ENCODE data around the gene COL3A1.
A peak's percentile ranks its signal among the peaks of the same experiment; 100 is the strongest.

COL3A1 gene

GRCh38 chr2:188983427-188984064 lies 9.4 kb downstream of the COL3A1 start:
- DNase-seq (ENCODE audit: insufficient read length, low spot score) (no peak), FAIRE-seq (no peak)
- TF ChIP-seq, protein P1, sequence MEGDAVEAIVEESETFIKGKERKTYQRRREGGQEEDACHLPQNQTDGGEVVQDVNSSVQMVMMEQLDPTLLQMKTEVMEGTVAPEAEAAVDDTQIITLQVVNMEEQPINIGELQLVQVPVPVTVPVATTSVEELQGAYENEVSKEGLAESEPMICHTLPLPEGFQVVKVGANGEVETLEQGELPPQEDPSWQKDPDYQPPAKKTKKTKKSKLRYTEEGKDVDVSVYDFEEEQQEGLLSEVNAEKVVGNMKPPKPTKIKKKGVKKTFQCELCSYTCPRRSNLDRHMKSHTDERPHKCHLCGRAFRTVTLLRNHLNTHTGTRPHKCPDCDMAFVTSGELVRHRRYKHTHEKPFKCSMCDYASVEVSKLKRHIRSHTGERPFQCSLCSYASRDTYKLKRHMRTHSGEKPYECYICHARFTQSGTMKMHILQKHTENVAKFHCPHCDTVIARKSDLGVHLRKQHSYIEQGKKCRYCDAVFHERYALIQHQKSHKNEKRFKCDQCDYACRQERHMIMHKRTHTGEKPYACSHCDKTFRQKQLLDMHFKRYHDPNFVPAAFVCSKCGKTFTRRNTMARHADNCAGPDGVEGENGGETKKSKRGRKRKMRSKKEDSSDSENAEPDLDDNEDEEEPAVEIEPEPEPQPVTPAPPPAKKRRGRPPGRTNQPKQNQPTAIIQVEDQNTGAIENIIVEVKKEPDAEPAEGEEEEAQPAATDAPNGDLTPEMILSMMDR (IDR thresholded peaks at IDR 0.05; ENCODE audit: insufficient read depth, missing control alignments) = peak; percentile 30

- TF ChIP-seq, protein P1 (IDR thresholded peaks at IDR 0.05; ENCODE audit: insufficient read depth, missing control alignments) = peak; percentile 48
- DNase-seq (ENCODE audit: insufficient read length, low spot score) (no peak), FAIRE-seq (no peak)
These were observed 9.9 kb downstream of the COL3A1 start for GRCh38 chr2:188984065-188984491.

DNA sequence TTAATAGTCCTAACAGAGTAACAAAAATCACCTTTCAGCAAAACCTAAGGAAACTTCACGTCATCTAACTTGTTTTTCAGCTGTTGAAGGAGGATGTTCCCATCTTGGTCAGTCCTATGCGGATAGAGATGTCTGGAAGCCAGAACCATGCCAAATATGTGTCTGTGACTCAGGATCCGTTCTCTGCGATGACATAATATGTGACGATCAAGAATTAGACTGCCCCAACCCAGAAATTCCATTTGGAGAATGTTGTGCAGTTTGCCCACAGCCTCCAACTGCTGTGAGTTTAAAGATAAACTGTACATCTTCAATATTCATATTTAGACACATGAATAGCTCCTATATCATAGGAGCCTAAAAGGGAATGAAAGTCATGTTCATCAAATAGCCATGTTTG lies 10.5 kb downstream of the COL3A1 start:
- TF ChIP-seq, protein P1 (IDR thresholded peaks at IDR 0.05; ENCODE audit: insufficient read depth, missing control alignments) = no peak
- DNase-seq (ENCODE audit: insufficient read length, low spot score) = no peak
- FAIRE-seq = no peak

GRCh38 chr2:188986839-188987238 lies 12.7 kb downstream of the COL3A1 start:
- FAIRE-seq = no peak

DNA sequence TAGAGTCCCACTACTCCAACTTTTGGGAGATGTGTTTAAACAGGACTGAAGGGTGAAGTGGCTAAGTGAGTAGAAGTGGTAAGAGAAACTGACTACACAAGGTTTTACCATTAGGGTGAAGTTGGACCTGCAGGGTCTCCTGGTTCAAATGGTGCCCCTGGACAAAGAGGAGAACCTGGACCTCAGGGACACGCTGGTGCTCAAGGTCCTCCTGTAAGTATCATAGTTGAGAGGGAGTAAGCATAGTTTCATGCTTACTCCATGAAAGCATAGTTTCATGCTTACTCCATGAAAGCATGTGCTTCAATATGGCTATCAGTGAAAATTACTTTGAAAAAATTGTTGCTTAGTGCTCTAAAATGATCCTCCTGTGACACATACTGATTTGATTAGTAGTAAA lies 19.1 kb downstream of the COL3A1 start:
- DNase-seq (ENCODE audit: insufficient read length, low spot score) (no peak), FAIRE-seq (no peak)
- TF ChIP-seq, protein P1 (IDR thresholded peaks at IDR 0.05; ENCODE audit: insufficient read depth, missing control alignments) = no peak

More at GRCh38 chr2:188986839-188987238, 12.7 kb downstream of the COL3A1 start:
- TF ChIP-seq, protein P1 (IDR thresholded peaks at IDR 0.05; ENCODE audit: insufficient read depth, missing control alignments) = no peak
- DNase-seq (ENCODE audit: insufficient read length, low spot score) = no peak

- no peak for DNase-seq (ENCODE audit: insufficient read length, low spot score)
- FAIRE-seq = no peak
- TF ChIP-seq, protein P1 (IDR thresholded peaks at IDR 0.05; ENCODE audit: insufficient read depth, missing control alignments) = no peak
These were observed 23.1 kb downstream of the COL3A1 start for GRCh38 chr2:188997263-188997662.

DNA sequence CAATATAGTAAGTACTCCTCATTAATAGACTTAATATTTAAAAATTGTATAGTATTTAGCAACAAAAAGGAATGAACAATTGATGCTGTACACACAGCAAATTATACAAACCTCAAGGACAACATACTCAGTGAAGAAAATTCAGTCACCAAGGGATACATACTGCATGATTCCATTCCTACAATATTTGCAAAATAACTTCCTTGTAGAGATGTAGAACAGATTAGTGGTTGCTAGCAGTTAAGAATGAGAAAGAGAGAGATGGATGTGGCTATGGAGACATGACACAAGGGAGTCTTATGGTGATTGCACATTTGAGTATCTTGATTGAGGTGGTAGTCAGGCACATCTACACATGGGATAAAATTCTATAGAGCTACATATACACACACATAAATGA lies 26.0 kb downstream of the COL3A1 start:
- TF ChIP-seq, protein P1 (IDR thresholded peaks at IDR 0.05; ENCODE audit: insufficient read depth, missing control alignments) = no peak
- DNase-seq (ENCODE audit: insufficient read length, low spot score) = no peak
- FAIRE-seq = no peak
